HUDEP-2 (cell line): ENCODE measurements around the gene MAP3K7.
A peak's percentile ranks its signal among the peaks of the same experiment; 100 is the strongest.

Experiments used
- DNase-seq, 76 experiments: peaks; one replicate each; lab custom pipeline; 2025; ENCODE audit not compliant: unreplicated experiment in 76 of 76; lab: John Stamatoyannopoulos, UW

The MAP3K7 gene

GRCh38 chr6:90586836-90587638 lies at the start of gene MAP3K7:
TSS of gene MAP3K7 (minus strand) at chr6:90587072. CDS start at chr6:90586883, 189 bp downstream.
- DNase-seq: peak in 75 of 76 experiments; percentile 49 to 98 (median 93)

GRCh38 chr6:90631046-90631445 lies 44.2 kb upstream of the MAP3K7 start:
- no peak for DNase-seq

- DNase-seq: no peak
Observed at GRCh38 chr6:90621581-90621980, 34.7 kb upstream of the MAP3K7 start.

GRCh38 chr6:90619221-90619620 lies 32.3 kb upstream of the MAP3K7 start:
- DNase-seq: no peak

- DNase-seq: no peak
Observed at GRCh38 chr6:90612313-90612680, 25.4 kb upstream of the MAP3K7 start.

GRCh38 chr6:90611543-90612312 lies 24.9 kb upstream of the MAP3K7 start:
- DNase-seq: no peak

- peak in 10 of 76 experiments; percentile 9 to 44 (median 18) for DNase-seq
Observed at GRCh38 chr6:90610751-90611542, 24.1 kb upstream of the MAP3K7 start.

GRCh38 chr6:90610301-90610750 lies 23.5 kb upstream of the MAP3K7 start:
- DNase-seq: no peak

- DNase-seq: no peak
Observed at GRCh38 chr6:90605749-90606340, 19.0 kb upstream of the MAP3K7 start.

- DNase-seq: no peak
Observed at GRCh38 chr6:90604546-90604945, 17.7 kb upstream of the MAP3K7 start.

- no peak for DNase-seq
Observed at GRCh38 chr6:90599151-90599550, 12.3 kb upstream of the MAP3K7 start.

GRCh38 chr6:90598192-90598951 lies 11.5 kb upstream of the MAP3K7 start:
- no peak for DNase-seq

GRCh38 chr6:90596967-90597539 lies 10.2 kb upstream of the MAP3K7 start:
- DNase-seq: peak in 27 of 76 experiments; percentile 14 to 70 (median 37)

GRCh38 chr6:90595854-90596253 lies 9.0 kb upstream of the MAP3K7 start:
- DNase-seq: no peak

- DNase-seq: peak in 7 of 76 experiments; percentile 23 to 56 (median 42)
Observed at GRCh38 chr6:90586546-90586835, 381 bp downstream of the MAP3K7 start.

- peak in 3 of 76 experiments; percentile 6 to 18 (median 12) for DNase-seq
Observed at GRCh38 chr6:90584636-90585255, 2.1 kb downstream of the MAP3K7 start.

GRCh38 chr6:90583836-90584481 lies 2.9 kb downstream of the MAP3K7 start:
- DNase-seq: no peak

GRCh38 chr6:90583179-90583835 lies 3.6 kb downstream of the MAP3K7 start:
- no peak for DNase-seq
